Tibial nerve (tissue), 3 donors: ENCODE measurements around the gene SMAD6.

Experiments used
- POLR2A ChIP-seq, 2 donors: fragments of 450-650 bp; IDR thresholded peaks; one replicate each; pipeline ENCODE4 v1.6.1; 2017; ENCODE audit warnings: antibody characterized with exemption in 2 of 2, mild to moderate bottlenecking in 2 of 2, moderate library complexity in 2 of 2
- TF ChIP-seq, protein P1 (sequence below), 5 experiments: fragments of 200-600 bp in 3 of 5; fragments of 450-650 bp in 2 of 5; sonication (generic) in 3 of 5; IDR thresholded peaks; one replicate each; pipeline ENCODE4 v1.5.1; 2016 to 2019; ENCODE audit warnings: antibody characterized with exemption in 5 of 5, mild to moderate bottlenecking in 3 of 5, moderate library complexity in 2 of 5

- TF ChIP-seq, protein P1, sequence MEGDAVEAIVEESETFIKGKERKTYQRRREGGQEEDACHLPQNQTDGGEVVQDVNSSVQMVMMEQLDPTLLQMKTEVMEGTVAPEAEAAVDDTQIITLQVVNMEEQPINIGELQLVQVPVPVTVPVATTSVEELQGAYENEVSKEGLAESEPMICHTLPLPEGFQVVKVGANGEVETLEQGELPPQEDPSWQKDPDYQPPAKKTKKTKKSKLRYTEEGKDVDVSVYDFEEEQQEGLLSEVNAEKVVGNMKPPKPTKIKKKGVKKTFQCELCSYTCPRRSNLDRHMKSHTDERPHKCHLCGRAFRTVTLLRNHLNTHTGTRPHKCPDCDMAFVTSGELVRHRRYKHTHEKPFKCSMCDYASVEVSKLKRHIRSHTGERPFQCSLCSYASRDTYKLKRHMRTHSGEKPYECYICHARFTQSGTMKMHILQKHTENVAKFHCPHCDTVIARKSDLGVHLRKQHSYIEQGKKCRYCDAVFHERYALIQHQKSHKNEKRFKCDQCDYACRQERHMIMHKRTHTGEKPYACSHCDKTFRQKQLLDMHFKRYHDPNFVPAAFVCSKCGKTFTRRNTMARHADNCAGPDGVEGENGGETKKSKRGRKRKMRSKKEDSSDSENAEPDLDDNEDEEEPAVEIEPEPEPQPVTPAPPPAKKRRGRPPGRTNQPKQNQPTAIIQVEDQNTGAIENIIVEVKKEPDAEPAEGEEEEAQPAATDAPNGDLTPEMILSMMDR (IDR thresholded peaks at IDR 0.05): no peak
- no peak for TF ChIP-seq POLR2A (IDR thresholded peaks at IDR 0.05)
These were observed 63.6 kb downstream of the SMAD6 start for GRCh38 chr15:66765478-66766281.
